ENCODE measurements around the gene FARS2.

Gene FARS2

GRCh38 chr6:5771759-5772390, 510.6 kb downstream of the FARS2 start:
- TF ChIP-seq, protein P1, sequence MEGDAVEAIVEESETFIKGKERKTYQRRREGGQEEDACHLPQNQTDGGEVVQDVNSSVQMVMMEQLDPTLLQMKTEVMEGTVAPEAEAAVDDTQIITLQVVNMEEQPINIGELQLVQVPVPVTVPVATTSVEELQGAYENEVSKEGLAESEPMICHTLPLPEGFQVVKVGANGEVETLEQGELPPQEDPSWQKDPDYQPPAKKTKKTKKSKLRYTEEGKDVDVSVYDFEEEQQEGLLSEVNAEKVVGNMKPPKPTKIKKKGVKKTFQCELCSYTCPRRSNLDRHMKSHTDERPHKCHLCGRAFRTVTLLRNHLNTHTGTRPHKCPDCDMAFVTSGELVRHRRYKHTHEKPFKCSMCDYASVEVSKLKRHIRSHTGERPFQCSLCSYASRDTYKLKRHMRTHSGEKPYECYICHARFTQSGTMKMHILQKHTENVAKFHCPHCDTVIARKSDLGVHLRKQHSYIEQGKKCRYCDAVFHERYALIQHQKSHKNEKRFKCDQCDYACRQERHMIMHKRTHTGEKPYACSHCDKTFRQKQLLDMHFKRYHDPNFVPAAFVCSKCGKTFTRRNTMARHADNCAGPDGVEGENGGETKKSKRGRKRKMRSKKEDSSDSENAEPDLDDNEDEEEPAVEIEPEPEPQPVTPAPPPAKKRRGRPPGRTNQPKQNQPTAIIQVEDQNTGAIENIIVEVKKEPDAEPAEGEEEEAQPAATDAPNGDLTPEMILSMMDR (IDR thresholded peaks at IDR 0.05; ENCODE audit: low read depth, low read length): no peak
- in situ Hi-C loops (cut with HindIII; ENCODE audit: low sequenced_read_pairs): no loop called here
- no peak overlapping the region for H3K4me3 ChIP-seq (ENCODE audit: low read depth, low read length)
- DNase-seq (ENCODE audit: low read depth, low spot score): no peak

DNA sequence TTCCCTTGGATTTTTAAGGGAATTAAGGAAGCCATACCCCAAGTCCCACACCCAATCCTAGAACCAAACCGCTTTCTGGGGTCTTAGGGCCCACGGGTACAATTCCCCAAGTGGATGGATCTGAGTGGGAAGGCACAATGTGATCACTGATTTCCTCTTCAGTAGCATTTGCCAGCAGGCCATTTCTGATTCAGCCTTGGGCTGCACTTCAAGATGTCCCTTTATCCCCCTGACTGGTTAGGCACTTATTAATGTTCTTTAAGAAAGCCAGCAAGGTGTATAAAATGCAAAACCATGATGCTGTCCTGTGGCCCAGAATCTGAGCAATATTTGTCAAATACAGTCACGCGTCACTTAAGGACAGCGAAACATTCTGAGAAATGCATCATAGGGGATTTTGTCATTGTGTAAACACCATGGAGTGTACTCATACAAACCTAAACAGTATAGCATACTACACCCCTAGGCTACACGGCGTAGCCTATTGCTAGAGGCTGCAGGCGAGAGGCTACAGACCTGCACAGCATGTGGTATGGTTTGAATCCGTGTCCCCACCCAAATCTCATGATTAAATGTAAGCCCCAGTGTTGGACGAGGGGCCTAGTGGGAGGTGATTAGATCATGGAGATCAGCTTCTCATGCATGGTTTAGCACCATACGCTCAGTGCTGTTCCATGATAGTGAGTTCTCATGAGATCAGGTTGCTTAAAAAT, 511.3 kb downstream of the FARS2 start:
- DNase-seq (ENCODE audit: low read depth, low spot score): no peak
- H3K4me3 ChIP-seq (ENCODE audit: low read depth, low read length): no peak overlapping the region
- in situ Hi-C loops (cut with HindIII; ENCODE audit: low sequenced_read_pairs): no loop called here
- TF ChIP-seq, protein P1 (IDR thresholded peaks at IDR 0.05; ENCODE audit: low read depth, low read length): no peak

- H3K4me3 ChIP-seq (ENCODE audit: low read depth, low read length): no peak overlapping the region
- TF ChIP-seq, protein P1 (IDR thresholded peaks at IDR 0.05; ENCODE audit: low read depth, low read length): no peak
- DNase-seq (ENCODE audit: low read depth, low spot score): no peak
- in situ Hi-C loops (cut with HindIII; ENCODE audit: low sequenced_read_pairs): no loop called here
These were observed 514.8 kb downstream of the FARS2 start for GRCh38 chr6:5776104-5776503.

DNA sequence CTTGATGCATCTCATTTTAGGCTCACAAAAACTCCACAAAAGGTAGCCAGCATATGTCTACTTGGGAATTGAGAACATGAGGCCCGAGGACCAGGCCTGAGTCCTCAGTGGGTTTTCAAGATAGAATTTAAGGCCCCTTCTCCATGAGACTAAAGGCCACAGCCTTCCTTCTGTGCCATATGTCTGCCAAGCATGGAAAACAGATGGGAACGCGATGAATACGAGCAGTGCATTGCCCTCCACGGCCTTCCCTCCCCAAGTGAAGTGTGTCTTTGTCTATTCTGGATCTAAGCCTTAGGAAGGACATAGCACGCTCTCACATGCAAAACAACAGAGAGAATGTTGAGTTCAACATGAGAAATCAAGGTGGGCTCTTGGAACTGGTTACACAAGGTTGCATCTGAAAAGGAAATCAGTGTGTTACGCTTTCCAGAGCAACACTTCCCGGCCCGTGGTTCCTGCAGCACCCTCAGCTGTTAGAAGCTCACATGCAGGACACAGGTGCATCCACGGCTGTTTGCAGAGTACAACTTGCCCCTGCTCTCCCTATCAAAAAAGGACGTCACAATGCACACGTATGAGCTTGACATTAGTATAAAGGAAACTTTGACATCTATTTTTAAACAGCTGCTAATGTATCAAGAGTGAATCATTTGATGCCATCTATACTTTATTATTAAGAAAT, 515.5 kb downstream of the FARS2 start:
- in situ Hi-C loops (cut with HindIII; ENCODE audit: low sequenced_read_pairs): no loop called here

DNA sequence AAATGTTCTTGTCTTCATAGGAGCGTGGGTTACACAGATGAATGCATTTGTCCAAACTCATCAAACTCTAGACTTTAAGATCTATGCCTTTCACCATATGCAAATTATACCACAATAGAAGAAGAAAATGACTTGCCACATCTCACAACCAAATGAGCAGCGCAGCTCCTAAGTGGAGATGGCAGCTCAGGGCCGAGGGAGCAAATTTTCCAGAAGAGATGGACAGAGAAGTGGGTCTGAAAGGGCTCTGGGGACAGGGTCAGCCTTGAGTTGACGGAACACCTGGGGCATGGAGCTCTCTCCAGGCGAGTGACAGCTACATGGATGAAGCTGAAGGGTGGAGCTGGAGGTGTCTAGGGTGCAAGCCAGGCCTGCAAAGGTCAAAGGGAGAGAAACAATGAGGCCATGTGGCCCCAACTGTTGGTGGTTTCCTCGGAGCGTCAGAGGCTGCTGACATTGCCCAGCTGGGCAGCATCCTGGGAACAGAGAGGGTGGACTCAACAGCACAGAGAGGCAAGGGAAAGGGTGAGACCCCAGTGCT, 517.1 kb downstream of the FARS2 start:
- TF ChIP-seq, protein P1 (IDR thresholded peaks at IDR 0.05; ENCODE audit: low read depth, low read length): no peak
- no peak overlapping the region for H3K4me3 ChIP-seq (ENCODE audit: low read depth, low read length)
- in situ Hi-C loops (cut with HindIII; ENCODE audit: low sequenced_read_pairs): no loop called here
- no peak for DNase-seq (ENCODE audit: low read depth, low spot score)

More for the DNA sequence above, 515.5 kb downstream of the FARS2 start:
- no peak overlapping the region for H3K4me3 ChIP-seq (ENCODE audit: low read depth, low read length)
- TF ChIP-seq, protein P1 (IDR thresholded peaks at IDR 0.05; ENCODE audit: low read depth, low read length): no peak
- DNase-seq (ENCODE audit: low read depth, low spot score): no peak

- no peak for DNase-seq (ENCODE audit: low read depth, low spot score)
- no peak overlapping the region for H3K4me3 ChIP-seq (ENCODE audit: low read depth, low read length)
- in situ Hi-C loops (cut with HindIII; ENCODE audit: low sequenced_read_pairs): no loop called here
- TF ChIP-seq, protein P1 (IDR thresholded peaks at IDR 0.05; ENCODE audit: low read depth, low read length): no peak
These were observed 517.6 kb downstream of the FARS2 start for GRCh38 chr6:5778906-5779305.

Data from astrocyte of the spinal cord (primary cell).